Progenitor cell of endocrine pancreas (in vitro differentiated cells): ENCODE results near the gene PAK5. TPM values are rescaled to one million over a fixed set of nuclear protein-coding genes. Genes with fewer than 3 reads are reported as not detected.

ENCODE experiments used
- DNase-seq: peaks from one replicate; pipeline ENCODE4 v3.0.0; 2021; ENCODE audit warnings: low spot score; ENCODE audit not compliant: unreplicated experiment
- H3K27ac Mint-ChIP-seq: 2 replicates; pipeline ENCODE4 v1.8.0; 2021; ENCODE audit warnings: mild to moderate bottlenecking, moderate library complexity, mixed read lengths
- H3K27me3 Mint-ChIP-seq: 2 replicates; pipeline ENCODE4 v1.8.0; 2021; ENCODE audit warnings: mixed read lengths
- H3K36me3 Mint-ChIP-seq: 2 replicates; pipeline ENCODE4 v1.8.0; 2022; ENCODE audit warnings: mixed read lengths; ENCODE audit not compliant: insufficient read depth
- H3K4me1 Mint-ChIP-seq: 2 replicates; pipeline ENCODE4 v1.8.0; 2021; ENCODE audit warnings: low read depth, mixed read lengths
- H3K4me3 Mint-ChIP-seq: 2 replicates; pipeline ENCODE4 v1.8.0; 2021; ENCODE audit warnings: low read depth, mild to moderate bottlenecking, moderate library complexity, mixed read lengths
- H3K9me3 Mint-ChIP-seq: 2 replicates; pipeline ENCODE4 v1.8.0; 2021; ENCODE audit warnings: low read depth, mixed read lengths
- total RNA-seq: library from RNA; stranded (reverse); gene quantifications from 2 replicates; pipeline ENCODE4 v1.2.1, GENCODE V29; 2021
- TF ChIP-seq, protein P1 (sequence below): fragments of 200-600 bp; sonication (generic); IDR thresholded peaks from one replicate; pipeline ENCODE4 v1.5.0; 2021; ENCODE audit warnings: antibody characterized with exemption, mild to moderate bottlenecking; ENCODE audit not compliant: unreplicated experiment

Gene PAK5
- total RNA-seq, 1 donor from 2014 or later, result 12.2 TPM

GRCh38 chr20:9610665-9611064 is 228.2 kb downstream of the PAK5 start:
- no peak overlapping the region for H3K4me3 Mint-ChIP-seq
- no peaks in the 10 kb centered on the region for H3K4me1 Mint-ChIP-seq
- no peaks in the 10 kb centered on the region for H3K9me3 Mint-ChIP-seq
- DNase-seq, result no peak
- no peaks in the 10 kb centered on the region for H3K27me3 Mint-ChIP-seq
- no peak overlapping the region for H3K27ac Mint-ChIP-seq
- H3K36me3 Mint-ChIP-seq, result no peaks in the 10 kb centered on the region
- TF ChIP-seq, protein P1, sequence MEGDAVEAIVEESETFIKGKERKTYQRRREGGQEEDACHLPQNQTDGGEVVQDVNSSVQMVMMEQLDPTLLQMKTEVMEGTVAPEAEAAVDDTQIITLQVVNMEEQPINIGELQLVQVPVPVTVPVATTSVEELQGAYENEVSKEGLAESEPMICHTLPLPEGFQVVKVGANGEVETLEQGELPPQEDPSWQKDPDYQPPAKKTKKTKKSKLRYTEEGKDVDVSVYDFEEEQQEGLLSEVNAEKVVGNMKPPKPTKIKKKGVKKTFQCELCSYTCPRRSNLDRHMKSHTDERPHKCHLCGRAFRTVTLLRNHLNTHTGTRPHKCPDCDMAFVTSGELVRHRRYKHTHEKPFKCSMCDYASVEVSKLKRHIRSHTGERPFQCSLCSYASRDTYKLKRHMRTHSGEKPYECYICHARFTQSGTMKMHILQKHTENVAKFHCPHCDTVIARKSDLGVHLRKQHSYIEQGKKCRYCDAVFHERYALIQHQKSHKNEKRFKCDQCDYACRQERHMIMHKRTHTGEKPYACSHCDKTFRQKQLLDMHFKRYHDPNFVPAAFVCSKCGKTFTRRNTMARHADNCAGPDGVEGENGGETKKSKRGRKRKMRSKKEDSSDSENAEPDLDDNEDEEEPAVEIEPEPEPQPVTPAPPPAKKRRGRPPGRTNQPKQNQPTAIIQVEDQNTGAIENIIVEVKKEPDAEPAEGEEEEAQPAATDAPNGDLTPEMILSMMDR, result no peak

- TF ChIP-seq, protein P1, result peak; percentile 75
- DNase-seq, result peak; percentile 43
- H3K4me1 Mint-ChIP-seq, result no peaks in the 10 kb centered on the region
- no peaks in the 10 kb centered on the region for H3K27me3 Mint-ChIP-seq
- no peaks in the 10 kb centered on the region for H3K36me3 Mint-ChIP-seq
- H3K27ac Mint-ChIP-seq, result peak overlapping the region; percentile 49
- H3K4me3 Mint-ChIP-seq, result no peak overlapping the region
- no peaks in the 10 kb centered on the region for H3K9me3 Mint-ChIP-seq
These were observed 228.9 kb downstream of the PAK5 start for GRCh38 chr20:9609887-9610502.

DNA sequence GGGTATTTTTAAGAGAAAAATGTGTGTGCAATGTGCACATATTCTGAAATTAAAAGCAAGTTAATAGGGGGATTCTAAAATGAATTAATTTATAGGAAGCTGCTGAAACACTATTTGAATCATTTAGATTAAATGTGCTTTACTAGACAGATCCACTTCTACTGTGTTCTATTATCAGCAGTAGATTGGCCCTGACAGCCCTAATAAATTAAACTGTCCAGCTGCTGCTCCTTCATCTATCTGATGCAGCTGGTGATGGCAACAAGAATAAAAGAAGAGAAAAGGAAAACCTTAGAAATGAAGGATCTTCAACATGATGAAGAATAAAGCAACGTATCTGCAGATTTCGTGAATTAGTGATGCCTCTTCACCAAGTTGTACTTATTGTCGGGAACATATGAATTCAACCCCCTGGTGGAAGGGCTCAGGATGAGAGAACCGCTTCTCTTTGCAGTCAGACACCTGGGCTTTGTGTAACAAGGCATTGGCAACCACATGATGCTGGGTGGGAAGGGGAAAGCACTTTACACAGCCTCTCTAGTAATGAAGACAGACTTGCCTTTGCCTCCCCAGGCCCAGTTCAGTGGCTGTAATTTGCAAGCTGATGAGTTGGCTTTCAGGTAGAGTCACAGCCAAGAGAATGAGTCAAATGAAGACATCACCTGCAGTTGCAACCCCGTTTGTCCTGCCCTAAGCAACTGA is 230.1 kb downstream of the PAK5 start:
- Mint-ChIP-seq H3K4me3 (no peak overlapping the region), H3K27ac (no peak overlapping the region), H3K4me1 (no peaks in the 10 kb centered on the region), H3K9me3 (no peaks in the 10 kb centered on the region), H3K36me3 (peaks cover 2% of the 10 kb centered on the region), H3K27me3 (no peaks in the 10 kb centered on the region)
- DNase-seq, result no peak
- TF ChIP-seq, protein P1, result no peak

- DNase-seq, result no peak
- TF ChIP-seq, protein P1, result no peak
- Mint-ChIP-seq H3K27ac (no peak overlapping the region), H3K4me1 (peaks cover 17% of the 10 kb centered on the region), H3K27me3 (no peaks in the 10 kb centered on the region), H3K4me3 (no peak overlapping the region), H3K9me3 (peaks cover 4% of the 10 kb centered on the region), H3K36me3 (peaks cover 6% of the 10 kb centered on the region)
These were observed 236.1 kb downstream of the PAK5 start for GRCh38 chr20:9602847-9603183.

- no peak for DNase-seq
- peaks cover 6% of the 10 kb centered on the region for H3K36me3 Mint-ChIP-seq
- H3K27ac Mint-ChIP-seq, result peak overlapping the region; percentile 30
- peaks cover 22% of the 10 kb centered on the region for H3K4me1 Mint-ChIP-seq
- TF ChIP-seq, protein P1, result no peak
- peaks cover 4% of the 10 kb centered on the region for H3K9me3 Mint-ChIP-seq
- no peaks in the 10 kb centered on the region for H3K27me3 Mint-ChIP-seq
- no peak overlapping the region for H3K4me3 Mint-ChIP-seq
These were observed 238.3 kb downstream of the PAK5 start for GRCh38 chr20:9600562-9600961.
